Hematopoietic multipotent progenitor cell treated with erythropoietin and hydrocortisone succinate and interleukin-3 and kit ligand, for 15 days (in vitro differentiated cells): Measurements from ENCODE around the gene ZNF790.
"Not testable (repeated sequence)": the region's sequence is repeated elsewhere in the genome, so short reads cannot be mapped to it uniquely, and the experiment has no call there.

Experiments
- DNase-seq: peaks from one replicate; pipeline ENCODE4 v3.0.0-alpha.2; 2015; ENCODE audit warnings: low spot score

Gene ZNF790

DNA sequence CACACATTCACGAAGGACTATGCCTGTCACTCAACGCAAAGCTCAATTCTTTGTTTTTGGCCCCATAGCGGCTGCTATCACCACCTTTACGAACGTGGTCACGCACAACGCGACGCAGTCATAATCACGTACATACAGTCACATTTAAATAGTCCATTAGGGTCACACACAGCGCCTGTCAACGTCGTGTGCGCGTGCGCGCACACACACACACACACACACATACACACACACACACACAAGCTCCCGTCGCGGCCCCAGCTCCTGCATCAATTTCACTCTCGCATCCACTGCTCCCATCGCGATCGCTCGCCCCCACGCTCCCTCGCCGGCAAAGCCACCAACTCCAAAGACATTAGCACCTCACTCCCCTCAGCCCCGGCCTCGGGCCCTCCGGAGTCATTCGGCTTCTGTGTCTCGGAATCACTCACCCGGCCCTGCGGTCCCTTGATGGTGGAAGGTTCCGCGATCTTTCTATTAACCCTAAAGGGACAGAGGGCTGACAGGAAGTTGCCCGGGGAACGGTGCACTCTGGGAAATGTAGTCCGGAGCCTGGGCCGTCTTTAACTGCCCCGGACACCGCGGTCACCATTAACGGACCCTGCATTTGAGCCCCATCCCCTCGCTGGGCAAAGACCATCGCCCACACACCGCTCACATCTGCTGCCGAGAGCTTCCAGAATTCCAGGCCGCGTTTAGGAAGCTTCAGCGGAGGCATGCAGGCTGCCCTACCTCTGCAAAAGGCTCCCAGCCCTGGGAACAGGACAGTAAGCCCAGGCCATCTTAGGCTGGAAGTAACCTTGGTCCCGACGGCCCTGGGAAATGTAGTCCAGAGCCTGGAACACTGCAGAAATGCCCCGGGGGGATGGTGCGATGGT lies at the start of gene ZNF790:
Gene ZNF790, minus strand, starts transcription at position 482 of the 878 bp plus-strand sequence. CDS start 12,768 bp downstream, outside the sequence.
- DNase-seq, result peak; percentile 75

DNA sequence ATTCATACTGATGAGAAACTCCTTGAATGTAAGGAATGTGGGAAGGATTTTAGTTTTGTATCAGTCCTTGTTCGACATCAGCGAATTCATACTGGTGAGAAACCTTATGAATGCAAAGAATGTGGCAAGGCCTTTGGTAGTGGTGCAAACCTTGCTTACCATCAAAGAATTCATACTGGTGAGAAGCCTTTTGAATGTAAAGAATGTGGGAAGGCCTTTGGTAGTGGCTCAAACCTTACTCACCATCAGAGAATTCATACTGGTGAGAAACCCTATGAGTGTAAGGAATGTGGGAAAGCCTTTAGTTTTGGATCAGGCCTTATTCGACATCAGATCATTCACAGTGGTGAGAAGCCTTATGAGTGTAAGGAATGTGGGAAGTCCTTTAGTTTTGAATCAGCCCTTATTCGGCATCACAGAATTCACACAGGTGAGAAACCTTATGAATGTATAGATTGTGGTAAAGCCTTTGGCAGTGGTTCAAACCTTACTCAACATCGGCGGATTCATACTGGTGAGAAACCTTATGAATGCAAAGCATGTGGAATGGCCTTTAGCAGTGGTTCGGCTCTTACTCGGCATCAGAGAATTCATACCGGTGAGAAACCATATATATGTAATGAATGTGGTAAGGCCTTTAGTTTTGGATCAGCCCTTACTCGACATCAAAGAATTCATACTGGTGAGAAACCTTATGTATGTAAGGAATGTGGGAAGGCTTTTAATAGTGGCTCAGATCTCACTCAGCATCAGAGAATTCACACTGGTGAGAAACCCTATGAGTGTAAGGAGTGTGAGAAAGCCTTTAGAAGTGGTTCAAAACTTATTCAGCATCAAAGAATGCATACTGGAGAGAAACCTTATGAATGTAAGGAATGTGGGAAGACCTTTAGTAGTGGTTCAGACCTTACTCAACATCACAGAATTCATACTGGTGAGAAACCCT lies 39.1 kb upstream of the ZNF790 start:
- DNase-seq, result no peak

DNA sequence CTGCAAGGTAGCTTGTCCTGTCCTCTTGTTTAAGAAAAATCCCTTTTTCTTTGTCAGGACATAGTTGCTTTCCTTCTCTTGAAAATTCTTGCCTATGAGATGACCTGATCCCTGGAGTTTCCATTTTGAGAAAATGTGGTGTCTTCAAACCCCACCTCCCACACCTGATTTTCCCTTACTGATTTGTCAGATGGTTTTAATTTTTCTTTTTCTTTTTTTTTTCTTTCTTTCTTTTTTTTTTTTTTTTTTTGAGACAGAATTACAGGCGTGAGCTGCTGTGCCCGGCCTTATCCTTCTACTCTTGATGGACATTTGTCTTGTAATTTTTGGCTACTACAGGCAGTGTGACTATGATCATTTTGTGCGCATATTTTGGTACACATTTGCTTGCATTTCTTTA lies 13.7 kb upstream of the ZNF790 start:
- no peak for DNase-seq

DNA sequence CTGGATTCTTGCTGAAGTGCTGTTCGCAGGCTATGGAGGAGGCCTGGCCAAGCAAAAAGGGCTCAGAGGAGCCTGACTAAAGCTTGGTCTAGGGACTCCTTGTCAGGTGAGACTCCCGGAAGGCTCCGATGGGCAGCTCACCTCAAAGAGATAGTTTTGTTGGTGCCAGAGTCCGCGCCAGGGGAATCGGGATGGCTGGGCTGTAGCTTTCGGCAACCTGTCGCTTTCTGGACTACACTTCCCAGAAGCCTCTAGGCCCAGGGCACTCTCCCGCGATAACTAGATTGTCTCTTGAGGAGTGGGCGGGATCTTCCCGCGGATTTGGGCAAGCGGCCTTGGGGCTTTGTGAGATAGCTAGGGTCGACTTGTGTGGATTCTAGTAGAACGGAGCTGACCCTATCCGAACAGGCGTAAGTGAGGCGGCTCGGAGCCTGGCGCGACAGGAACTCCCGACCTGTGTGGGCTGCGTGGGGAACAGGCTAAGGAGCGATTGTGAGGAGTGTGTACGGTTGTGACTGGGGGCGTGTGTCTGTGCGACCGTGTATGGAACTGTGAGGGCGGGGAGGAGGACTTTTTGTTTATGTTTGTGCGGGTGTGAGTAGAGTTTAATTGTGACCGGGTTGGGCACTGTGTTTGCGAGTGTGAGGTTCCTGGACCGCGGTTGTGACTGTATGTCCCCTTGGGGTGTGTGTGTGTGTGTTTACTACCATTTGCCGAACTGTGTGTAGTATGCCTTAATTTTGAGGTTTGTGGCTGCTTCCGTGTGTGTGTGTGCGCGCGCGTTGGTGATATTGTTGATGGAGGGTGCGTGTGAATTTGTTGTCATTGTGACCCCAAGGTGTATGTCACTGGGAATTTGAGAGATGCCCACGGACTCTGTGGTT lies 12.6 kb upstream of the ZNF790 start, which contains the start of gene ZNF345:
Gene ZNF345, plus strand, starts transcription at position 318 of the 884 bp plus-strand sequence. CDS start 25,955 bp downstream, outside the sequence.
- DNase-seq, result peak; percentile 88

DNA sequence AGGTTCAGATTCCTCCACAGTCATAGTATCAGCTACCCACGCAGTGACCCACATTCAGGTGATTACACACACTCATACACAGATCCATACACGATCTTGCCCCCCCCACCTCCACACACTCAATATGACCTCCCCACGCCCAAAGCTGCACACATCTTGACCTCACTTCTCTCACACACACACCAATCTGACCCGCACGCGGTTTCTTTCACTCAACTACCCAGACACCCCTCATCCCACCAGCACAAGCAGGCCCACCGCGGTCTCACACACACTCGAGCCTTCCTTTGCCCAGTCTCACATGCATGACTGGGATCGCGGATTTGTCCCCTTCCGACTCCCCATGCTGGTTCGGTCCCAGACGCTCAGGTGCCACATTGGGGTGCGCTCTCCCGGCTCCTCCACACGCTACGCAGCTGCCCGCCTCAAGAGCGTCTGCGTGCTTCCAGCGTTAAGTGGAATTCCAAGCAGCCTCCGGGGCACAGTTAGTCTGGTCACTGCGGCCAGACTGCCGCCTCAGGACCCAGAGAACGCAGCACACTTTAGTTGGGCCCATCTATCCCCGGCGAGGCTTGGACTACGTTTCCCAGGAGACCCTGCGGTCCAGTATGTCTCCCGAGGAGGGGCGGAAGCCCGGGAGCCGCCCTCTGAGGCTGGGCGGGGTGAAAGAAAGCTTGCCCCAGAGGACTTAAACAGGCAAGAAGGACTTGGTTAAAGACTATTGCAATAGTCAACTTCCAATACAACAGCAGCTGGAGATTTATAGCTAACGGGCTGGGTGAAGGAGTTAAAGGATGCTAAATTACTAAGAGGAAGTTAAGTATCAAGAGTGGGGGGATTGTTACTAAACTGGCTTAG lies 11.7 kb upstream of the ZNF790 start:
- peak; percentile 88 for DNase-seq

DNA sequence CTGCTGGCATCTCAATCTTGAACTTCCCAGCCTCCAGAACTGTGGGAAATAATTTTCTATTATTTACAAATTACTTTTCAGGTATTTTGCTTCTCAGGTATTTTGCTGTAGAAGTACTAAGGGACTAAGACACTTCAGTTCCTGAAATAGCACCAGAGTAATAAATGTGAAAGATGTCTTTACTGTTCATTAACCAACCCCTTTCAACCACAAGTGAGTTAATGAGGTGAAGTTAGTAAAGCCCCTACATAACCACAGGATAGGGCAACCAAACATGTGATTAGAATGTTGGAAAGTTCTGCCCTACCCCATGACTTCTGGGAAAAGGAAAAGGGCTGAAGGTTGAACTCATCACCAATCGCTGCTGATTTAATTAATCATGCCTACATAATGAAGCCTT lies 9.8 kb upstream of the ZNF790 start:
- DNase-seq, result no peak

DNA sequence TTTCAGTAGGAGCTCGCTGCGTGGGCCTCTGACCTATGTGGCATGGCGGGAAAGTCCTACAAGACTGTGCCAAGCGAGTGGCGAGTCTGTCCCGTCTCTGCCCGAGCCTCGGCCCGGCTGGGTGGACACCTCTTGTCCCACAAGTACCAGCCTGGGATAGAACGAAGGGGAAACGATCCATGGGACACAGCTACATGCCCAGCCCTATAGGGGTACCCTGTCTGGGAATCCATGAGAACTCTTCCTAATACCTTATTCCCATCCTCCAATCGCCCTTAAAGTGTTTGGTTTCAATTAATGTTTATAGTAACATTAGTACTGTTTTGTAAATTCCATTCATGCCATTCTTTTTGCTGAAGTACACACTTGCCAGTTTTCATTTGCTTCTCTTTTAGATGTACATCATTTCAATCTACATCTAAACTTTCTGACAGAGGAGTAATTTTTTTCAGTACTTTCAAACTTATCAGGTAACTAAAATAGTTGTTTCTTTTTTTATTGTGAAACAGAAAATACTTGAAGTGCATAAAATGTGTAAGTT lies 667 bp upstream of the ZNF790 start:
- no peak for DNase-seq

DNA sequence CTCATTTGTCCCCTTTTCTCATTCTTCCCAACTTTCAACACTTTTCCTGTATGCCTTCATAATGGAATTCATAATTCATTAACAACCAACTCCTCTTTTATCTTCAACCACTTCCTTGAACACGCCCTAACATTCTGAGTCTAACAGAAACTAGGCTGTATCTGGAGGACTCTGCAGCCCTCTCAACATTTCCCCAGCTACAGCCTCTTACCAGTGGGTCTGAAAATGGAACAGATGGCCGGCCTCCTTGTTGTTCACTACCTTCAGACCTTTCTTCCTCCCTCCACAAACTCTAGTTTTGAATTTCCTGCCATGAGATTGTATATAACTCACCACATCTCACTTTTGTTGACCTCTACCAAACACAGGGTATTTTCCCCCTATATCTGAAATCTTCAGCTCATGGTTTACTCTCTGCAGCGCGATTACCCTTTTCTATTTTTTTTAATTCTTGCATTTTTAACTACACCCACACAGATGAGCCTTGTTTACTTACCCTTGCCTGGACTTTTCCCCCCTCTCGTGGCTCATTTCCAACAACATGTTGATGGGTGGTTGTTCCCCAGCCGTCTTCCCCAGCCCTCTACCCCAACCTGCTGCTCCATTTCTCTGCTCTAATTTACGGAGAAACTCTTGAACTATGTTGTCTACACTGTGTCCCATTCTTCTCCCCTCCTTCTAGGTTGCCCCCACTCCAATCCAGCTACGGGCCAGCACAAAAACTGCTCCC lies 846 bp downstream of the ZNF790 start:
- no peak for DNase-seq

DNA sequence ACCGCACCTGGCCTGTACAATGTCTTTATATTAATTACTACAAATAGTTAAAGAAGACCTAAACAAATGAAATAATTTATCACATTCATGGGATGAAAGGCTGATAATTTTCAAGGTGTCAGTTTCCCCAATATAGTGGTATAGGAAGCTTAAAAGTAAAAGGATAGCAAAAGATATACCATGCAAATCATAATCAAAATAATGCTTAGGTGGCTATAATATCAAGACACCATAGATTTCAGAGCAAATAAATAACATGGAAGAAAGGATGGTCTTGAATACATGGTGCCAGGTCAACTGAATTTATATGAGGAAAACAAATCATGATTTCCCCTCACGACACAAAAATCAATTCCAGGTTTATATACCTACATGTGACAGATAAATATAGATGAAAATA lies 4.8 kb downstream of the ZNF790 start:
- DNase-seq, result no peak

DNA sequence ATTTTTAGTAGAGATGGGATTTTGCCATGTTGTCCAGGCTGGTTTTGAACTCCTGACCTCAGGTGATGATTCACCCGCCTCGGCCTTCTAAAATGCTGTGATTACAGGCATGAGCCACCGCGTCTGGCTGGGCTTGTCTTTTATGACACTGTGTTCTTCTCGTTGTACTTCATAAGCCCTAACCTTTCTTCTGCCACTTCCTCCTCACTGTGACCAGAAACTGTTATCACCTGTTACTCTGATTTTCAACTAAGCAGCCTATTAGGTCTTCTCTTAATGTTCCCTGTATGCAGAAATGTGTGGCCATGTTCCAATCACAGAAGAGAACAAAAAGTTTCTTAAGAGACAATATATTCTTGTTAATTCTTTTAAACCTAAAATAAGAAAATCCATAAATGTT lies 16.4 kb downstream of the ZNF790 start:
- DNase-seq, result no peak

DNA sequence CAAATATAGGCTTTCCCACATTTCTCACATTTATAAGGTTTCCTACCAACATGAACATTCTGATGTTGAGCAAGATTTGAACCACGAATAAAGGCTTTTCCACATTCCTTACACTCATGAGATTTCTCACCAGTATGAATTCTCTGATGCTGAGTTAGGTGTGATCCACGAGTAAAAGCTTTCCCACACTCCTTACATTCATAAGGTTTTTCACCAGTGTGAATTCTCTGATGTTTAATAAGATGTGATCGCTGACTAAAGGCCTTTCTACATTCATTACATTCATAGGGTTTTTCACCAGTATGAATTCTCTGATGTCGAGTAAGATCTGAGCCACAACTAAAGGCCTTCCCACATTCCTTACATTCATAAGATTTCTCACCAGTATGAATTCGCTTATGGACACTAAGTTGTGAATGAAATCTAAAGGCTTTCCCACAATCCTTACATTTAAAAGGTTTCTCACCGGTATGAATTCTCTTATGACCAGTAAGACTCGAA lies 19.0 kb downstream of the ZNF790 start:
- DNase-seq, result no peak

DNA sequence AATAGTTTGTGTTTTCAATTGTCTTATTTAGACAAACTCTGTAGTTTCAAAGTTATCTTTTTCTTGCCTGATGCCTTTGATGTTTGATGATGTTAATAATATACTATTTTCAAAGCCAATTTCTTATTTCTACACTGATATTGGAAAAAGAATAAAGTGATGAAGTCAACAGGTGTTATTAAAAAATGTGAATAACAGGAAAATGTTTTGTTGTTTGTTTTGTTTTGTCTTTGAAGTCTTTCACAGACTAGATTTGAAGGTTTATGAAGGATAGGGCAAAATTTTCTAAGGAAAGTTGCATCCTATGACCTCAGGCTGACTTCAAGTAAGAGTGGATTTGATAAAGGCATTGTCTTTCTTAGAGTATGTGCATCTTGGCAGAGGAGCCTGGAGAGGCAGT lies 31.2 kb downstream of the ZNF790 start:
- no peak for DNase-seq

DNA sequence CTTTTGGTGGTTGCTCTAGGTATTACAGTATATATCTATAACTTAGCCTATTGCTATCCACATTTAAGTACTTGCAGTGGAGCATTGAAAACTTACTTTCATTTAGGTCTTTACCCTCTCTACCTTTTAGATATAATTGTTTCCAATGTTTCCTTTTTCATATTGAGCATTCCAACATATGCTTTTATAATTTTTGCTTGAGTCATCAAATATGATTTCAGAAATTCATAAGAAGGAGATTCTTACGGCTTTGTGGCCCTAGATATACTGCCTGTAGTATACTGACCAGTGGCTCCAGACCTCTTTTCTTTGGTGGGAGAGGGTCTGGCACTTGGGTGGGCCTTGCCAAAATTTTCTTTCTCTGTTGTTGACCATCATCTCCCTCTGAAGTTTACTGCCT lies 32.8 kb downstream of the ZNF790 start:
- no peak for DNase-seq

DNA sequence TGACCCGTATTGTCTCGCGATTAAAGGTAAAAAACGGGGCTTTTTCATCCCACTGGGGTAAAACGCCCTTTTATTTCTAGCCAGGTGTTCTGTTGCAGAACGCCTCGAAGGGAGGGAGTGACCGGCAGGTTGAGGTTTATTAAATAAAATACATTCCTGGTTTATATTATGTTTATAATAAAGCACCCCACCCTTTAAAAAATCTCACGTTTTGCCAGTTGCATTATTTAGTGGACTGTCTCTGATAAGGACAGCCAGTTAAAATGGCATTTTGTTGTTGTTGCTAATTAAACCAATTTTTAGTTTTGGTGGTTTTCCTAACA lies 40.4 kb downstream of the ZNF790 start:
- no peak for DNase-seq

DNA sequence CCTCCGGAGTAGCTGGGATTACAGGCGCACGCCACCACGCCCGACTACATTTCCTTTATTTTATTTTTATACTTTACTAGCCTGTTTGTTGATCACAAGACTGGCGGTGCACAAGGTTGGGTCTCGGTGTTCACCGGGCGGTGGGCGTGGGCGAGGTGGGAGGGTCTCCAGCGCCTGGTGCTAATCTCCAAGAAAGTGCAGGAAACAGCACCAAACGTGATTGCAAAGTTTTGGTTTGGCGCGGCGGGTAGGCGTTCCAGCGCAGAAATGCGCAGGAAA lies 41.5 kb downstream of the ZNF790 start:
- DNase-seq, result no peak

DNA sequence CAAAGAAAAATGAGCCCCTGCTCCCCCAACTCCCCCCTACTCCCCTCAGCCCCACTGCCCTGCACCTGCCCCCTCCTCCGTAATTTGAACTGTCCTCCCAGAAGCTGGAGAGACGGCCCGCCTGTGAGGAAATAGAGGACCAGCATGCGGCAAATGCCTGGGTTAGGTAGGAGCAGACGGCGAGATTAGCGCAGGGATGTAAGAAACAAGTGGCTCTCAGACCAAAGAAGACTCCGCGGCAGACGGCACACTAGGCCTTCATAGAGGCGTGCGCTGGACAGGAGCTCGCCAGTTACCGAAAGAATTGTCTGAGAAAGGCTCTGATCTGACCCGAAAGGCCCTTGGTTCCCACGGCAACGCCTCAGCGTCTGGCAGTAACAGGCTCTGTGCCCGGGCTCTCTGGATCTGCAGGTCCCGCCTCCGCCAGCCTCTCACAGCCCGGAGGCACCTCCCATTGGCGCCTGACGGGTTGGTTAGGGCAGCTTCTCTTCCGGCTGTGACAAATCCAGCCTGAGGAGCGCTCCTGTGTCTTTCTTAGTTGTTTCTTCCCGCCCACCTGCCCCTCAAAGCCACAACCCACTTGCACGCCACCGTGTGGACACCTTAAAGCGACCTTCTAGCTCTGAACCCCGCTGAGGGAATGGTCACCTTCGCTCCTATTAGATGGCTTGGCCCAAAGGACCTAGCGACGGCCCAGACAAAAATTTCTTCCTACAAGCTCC lies 46.6 kb downstream of the ZNF790 start:
- not testable (repeated sequence) for DNase-seq

DNA sequence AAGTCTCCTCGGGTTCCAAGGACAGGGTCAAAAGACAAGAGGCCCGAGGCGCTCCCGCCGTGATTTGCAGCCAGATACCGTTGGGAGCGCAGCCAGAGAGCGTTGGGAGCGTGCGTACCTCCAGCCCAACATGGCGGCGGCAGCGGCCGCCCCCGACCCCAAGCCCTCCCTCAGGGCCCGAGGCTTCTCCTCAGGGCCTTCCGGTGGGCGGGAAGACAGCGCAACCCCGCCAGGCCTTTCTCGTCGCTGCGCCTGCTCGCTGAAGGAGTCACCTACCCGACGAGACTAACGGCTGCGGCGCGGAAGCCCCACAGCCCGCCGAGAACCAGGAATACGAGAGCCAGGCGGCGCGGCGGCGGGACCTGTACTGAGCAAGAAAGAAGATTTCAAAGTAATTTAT lies 62.4 kb downstream of the ZNF790 start:
- DNase-seq, result no peak

DNA sequence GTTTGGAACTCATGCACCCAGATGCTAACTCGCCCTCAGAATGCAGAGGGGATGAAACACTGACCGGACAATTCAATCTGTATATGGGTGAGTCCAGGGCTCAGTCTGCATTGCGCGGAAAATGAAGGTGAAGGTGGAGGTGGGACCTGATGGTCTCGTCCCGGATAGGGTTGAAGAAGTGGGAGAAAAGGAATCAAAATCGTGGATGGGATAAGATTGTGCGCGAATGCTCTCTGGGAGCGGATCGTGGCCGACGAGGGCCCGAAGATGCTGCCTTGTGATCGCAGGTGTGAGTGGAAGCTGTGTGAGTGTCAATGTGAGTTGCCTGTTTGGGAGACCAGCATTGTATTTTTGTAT lies 65.0 kb downstream of the ZNF790 start:
- no peak for DNase-seq
